Psoas muscle (tissue), 8 donors: Measurements from ENCODE around the gene OSTN. TPM values are rescaled to one million over a fixed set of nuclear protein-coding genes. Genes with fewer than 3 reads are reported as not detected.

Source experiments
- ATAC-seq, 4 donors: fragments of 200-7000 bp; cut with Tn5 transposase; one replicate each; pipeline ENCODE4 v1.9.1; 2020; ENCODE audit warnings: moderate library complexity in 3 of 4, mild to moderate bottlenecking in 2 of 4
- DNase-seq, 2 donors: peaks; one replicate each; pipeline ENCODE4 v3.0.0-alpha.2; 2020
- H3K27ac ChIP-seq: fragments of 200-600 bp; one replicate; pipeline ENCODE4 v1.8.0; 2022
- H3K27me3 ChIP-seq, 3 donors: fragments of 200-600 bp in 1 of 3; one replicate each; pipeline versions ENCODE4 v1.6.1 to v1.8.0; 2013 to 2022; ENCODE audit warnings: low read length in 2 of 3, mild to moderate bottlenecking in 2 of 3, moderate library complexity in 1 of 3; ENCODE audit not compliant: insufficient read depth in 3 of 3
- H3K36me3 ChIP-seq, 2 donors: fragments of 200-600 bp in 1 of 2; one replicate each; pipeline versions ENCODE4 v1.6.1 to v1.8.0; 2013 to 2022; ENCODE audit warnings: low read depth in 1 of 2, mild to moderate bottlenecking in 1 of 2, moderate library complexity in 1 of 2; ENCODE audit not compliant: insufficient read depth in 1 of 2
- H3K4me1 ChIP-seq: fragments of 200-600 bp; one replicate; pipeline ENCODE4 v1.8.0; 2022
- H3K4me3 ChIP-seq: fragments of 200-600 bp; one replicate; pipeline ENCODE4 v1.8.0; 2022; ENCODE audit warnings: mild to moderate bottlenecking
- H3K9me3 ChIP-seq: fragments of 200-600 bp; one replicate; pipeline ENCODE4 v1.8.0; 2022
- WGBS, 3 donors: extraction: QIAGEN DNeasy Blood & Tissue Kit; methylation state at CpG; one replicate each; pipeline versions ENCODE4 v1.1.6 to v1.1.7; 2013; 5-methylcytosine and 5-hydroxymethylcytosine counted together
- intact Hi-C, 2 donors: fragments of 100-400 bp; cut with DNase I; formaldehyde crosslinking; loops; one replicate each; pipeline versions ENCODE4 v1.11.0 to v1.14.2; 2022
- polyA plus RNA-seq, 3 donors: library from polyadenylated mRNA; stranded (reverse); fragments of 200-250 nt; gene quantifications; one replicate each; pipeline ENCODE4 v1.2.3, GENCODE V29; 2013
- total RNA-seq, 4 donors: library from RNA; stranded (reverse); fragmentation: NEBNext Ultra II Directional in 2 of 4; extraction: Animal tissue kit (Norgen Biotek cat#: 25700) in 2 of 4; gene quantifications; one replicate each; pipeline versions ENCODE4 v1.2.1 to v1.2.4, GENCODE V29; 2021 to 2023
- TF ChIP-seq, protein P1 (sequence below): fragments of 200-600 bp; IDR thresholded peaks from one replicate; pipeline ENCODE4 v1.8.0; 2022; ENCODE audit warnings: antibody characterized with exemption
- donor health status: healthy with polysubstance abuse.
- donor health status: DM: no; HTN: no; CAD: no; lungs with moderate emphysema.
- donor health status: Bipolar disorder and iron deficiency.
- donor health status: healthy.
- donor health status: DM: yes; HTN: yes; CAD: no.
- donor health status: DM: no; HTN: no; CAD: no.
- donor health status: DM: no; HTN: no; CAD: no.
- donor health status: DM: yes; HTN: yes; CAD: no.

OSTN gene
- total and polyA plus RNA-seq, 7 donors, result 0.05 to 0.34 (median 0.16) TPM; not detected in 3

- no peak for ATAC-seq
- H3K9me3 ChIP-seq, result no peaks in the 10 kb centered on the region
- TF ChIP-seq, protein P1, sequence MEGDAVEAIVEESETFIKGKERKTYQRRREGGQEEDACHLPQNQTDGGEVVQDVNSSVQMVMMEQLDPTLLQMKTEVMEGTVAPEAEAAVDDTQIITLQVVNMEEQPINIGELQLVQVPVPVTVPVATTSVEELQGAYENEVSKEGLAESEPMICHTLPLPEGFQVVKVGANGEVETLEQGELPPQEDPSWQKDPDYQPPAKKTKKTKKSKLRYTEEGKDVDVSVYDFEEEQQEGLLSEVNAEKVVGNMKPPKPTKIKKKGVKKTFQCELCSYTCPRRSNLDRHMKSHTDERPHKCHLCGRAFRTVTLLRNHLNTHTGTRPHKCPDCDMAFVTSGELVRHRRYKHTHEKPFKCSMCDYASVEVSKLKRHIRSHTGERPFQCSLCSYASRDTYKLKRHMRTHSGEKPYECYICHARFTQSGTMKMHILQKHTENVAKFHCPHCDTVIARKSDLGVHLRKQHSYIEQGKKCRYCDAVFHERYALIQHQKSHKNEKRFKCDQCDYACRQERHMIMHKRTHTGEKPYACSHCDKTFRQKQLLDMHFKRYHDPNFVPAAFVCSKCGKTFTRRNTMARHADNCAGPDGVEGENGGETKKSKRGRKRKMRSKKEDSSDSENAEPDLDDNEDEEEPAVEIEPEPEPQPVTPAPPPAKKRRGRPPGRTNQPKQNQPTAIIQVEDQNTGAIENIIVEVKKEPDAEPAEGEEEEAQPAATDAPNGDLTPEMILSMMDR, result no peak
- no peak for DNase-seq
- intact Hi-C loops, result no loop called here
- no peaks in the 10 kb centered on the region for H3K4me1 ChIP-seq
- 77 to 83% (median 79%) methylated on average over 5 of the region's 5 CpGs for WGBS, 3 donors
- H3K4me3 ChIP-seq, result no peak overlapping the region
- no peak overlapping the region for H3K27ac ChIP-seq
- no peaks in the 10 kb centered on the region for H3K36me3 ChIP-seq
- no peaks in the 10 kb centered on the region for H3K27me3 ChIP-seq
Observed at GRCh38 chr3:191220908-191221307, 21.9 kb downstream of the OSTN start.

DNA sequence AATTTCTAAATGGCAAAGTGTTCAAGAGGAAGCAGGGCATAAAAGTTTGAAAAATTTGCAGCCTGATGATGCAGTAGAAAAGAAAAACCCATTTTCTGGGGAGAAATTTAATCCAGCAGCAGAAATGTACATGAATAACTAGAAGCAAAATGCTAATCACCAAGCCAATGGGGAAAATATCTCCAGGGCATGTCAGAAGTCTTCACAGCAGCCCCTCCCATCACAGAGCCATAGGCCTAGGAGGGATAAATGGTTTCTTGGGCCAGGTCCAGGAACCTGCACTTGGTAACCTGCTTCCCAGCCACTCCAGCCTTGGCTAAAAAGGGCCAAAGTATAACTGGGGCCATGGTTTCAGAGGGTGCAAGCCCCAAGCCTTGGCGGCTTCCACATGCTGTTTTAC is 22.6 kb downstream of the OSTN start:
- Histone ChIP-seq H3K27me3 (no peaks in the 10 kb centered on the region), H3K36me3 (no peaks in the 10 kb centered on the region), H3K4me3 (no peak overlapping the region), H3K27ac (no peak overlapping the region), H3K4me1 (no peaks in the 10 kb centered on the region), H3K9me3 (no peaks in the 10 kb centered on the region)
- DNase-seq (no peak), ATAC-seq (no peak)
- TF ChIP-seq, protein P1, result no peak
- WGBS, 3 donors, result 97 to 100% (median 98%) methylated on average over 1 of the region's 1 CpG
- intact Hi-C loops, result no loop called here

- H3K27me3 ChIP-seq, result no peaks in the 10 kb centered on the region
- no peaks in the 10 kb centered on the region for H3K4me1 ChIP-seq
- no peak for ATAC-seq
- DNase-seq, result no peak
- H3K9me3 ChIP-seq, result no peaks in the 10 kb centered on the region
- H3K27ac ChIP-seq, result no peak overlapping the region
- WGBS, 3 donors, result 51 to 61% (median 60%) methylated on average over 5 of the region's 5 CpGs
- H3K36me3 ChIP-seq, result no peaks in the 10 kb centered on the region
- TF ChIP-seq, protein P1, result no peak
- no peak overlapping the region for H3K4me3 ChIP-seq
- intact Hi-C loops, result no loop called here
Observed at GRCh38 chr3:191227541-191227940, 28.5 kb downstream of the OSTN start.

GRCh38 chr3:191234216-191234615 is 35.2 kb downstream of the OSTN start:
- Histone ChIP-seq H3K9me3 (no peaks in the 10 kb centered on the region), H3K4me1 (no peaks in the 10 kb centered on the region), H3K4me3 (no peak overlapping the region), H3K36me3 (no peaks in the 10 kb centered on the region), H3K27ac (no peak overlapping the region), H3K27me3 (no peaks in the 10 kb centered on the region)
- no peak for DNase-seq
- TF ChIP-seq, protein P1, result no peak
- 92 to 97% (median 96%) methylated on average over 9 of the region's 9 CpGs for WGBS, 3 donors
- ATAC-seq, result no peak
- intact Hi-C loops, result loop anchor here in 1 of 2 donors (10.0 kb wide), 1 partner anchor 1571 kb away; no protein-coding TSS in a partner anchor
